Fibroblast of lung (primary cell): Measurements from ENCODE around the gene NFIC. TPM values are rescaled to one million over a fixed set of nuclear protein-coding genes. Genes with fewer than 3 reads are reported as not detected.

Experiments used
- DNase-seq, 2 donors: peaks; one replicate each; pipeline versions ENCODE4 v3.0.0 to v3.0.0-alpha.2; 2010; ENCODE audit warnings: low read depth in 2 of 2
- H2AFZ ChIP-seq: 2 replicates; pipeline ENCODE4 v1.5.1; 2012; ENCODE audit warnings: low read length, control low read depth, inconsistent platforms
- H3K27ac ChIP-seq: 2 replicates; pipeline ENCODE4 v1.5.1; 2011; ENCODE audit warnings: low read length, control low read depth; ENCODE audit not compliant: insufficient read depth
- H3K27me3 ChIP-seq: 2 replicates; pipeline ENCODE4 v1.5.1; 2011; ENCODE audit warnings: mild to moderate bottlenecking, low read length; ENCODE audit not compliant: control insufficient read depth, insufficient read depth
- H3K36me3 ChIP-seq: 2 replicates; pipeline ENCODE4 v1.5.1; 2011; ENCODE audit warnings: low read length; ENCODE audit not compliant: control insufficient read depth, insufficient read depth
- H3K4me1 ChIP-seq: 2 replicates; pipeline ENCODE4 v1.5.1; 2011; ENCODE audit warnings: low read length; ENCODE audit not compliant: control insufficient read depth, insufficient read depth; ENCODE audit errors: extremely low read depth
- H3K4me2 ChIP-seq: 2 replicates; pipeline ENCODE4 v1.5.1; 2011; ENCODE audit warnings: low read length, control low read depth; ENCODE audit not compliant: insufficient read depth; ENCODE audit errors: extremely low read depth
- H3K4me3 ChIP-seq, 4 experiments: fragments of 200-600 bp in 1 of 4; sonication (generic) in 1 of 4; replicated peaks in 1 of 4; 2 replicates each; pipeline ENCODE4 v1.5.1; 2011 to 2016; ENCODE audit warnings: low read length in 4 of 4, low read depth in 3 of 4, mild to moderate bottlenecking in 3 of 4, control low read depth in 2 of 4, inconsistent platforms in 1 of 4, mixed read lengths in 1 of 4; ENCODE audit not compliant: insufficient read depth in 1 of 4; ENCODE audit errors: control extremely low read depth in 1 of 4
- H3K79me2 ChIP-seq: 2 replicates; pipeline ENCODE4 v1.5.1; 2012; ENCODE audit warnings: mild to moderate bottlenecking, low read length, inconsistent platforms; ENCODE audit not compliant: control insufficient read depth, insufficient read depth
- H3K9ac ChIP-seq: 2 replicates; pipeline ENCODE4 v1.5.1; 2011; ENCODE audit warnings: mild to moderate bottlenecking, low read length, control low read depth; ENCODE audit not compliant: insufficient read depth
- H3K9me3 ChIP-seq: 2 replicates; pipeline ENCODE4 v1.5.1; 2012; ENCODE audit warnings: low read depth, low read length; ENCODE audit not compliant: control insufficient read depth, insufficient read depth
- H4K20me1 ChIP-seq: 2 replicates; pipeline ENCODE4 v1.5.1; 2011; ENCODE audit warnings: low read length; ENCODE audit not compliant: control insufficient read depth, insufficient read depth; ENCODE audit errors: extremely low read depth
- CTCF ChIP-seq, 2 donors: IDR thresholded peaks in 1 of 2; conservative IDR thresholded peaks in 1 of 2; 1 replicate in 1 of 2; 2 replicates in 1 of 2; pipeline ENCODE4 v1.5.1; 2011 to 2012; ENCODE audit warnings: low read length in 2 of 2, control low read depth in 1 of 2, inconsistent platforms in 1 of 2, low read depth in 1 of 2, mild to moderate bottlenecking in 1 of 2
- EZH2 ChIP-seq: IDR thresholded peaks from 2 replicates; pipeline ENCODE4 v1.5.1; 2012; ENCODE audit warnings: low read length, control low read depth, mild to moderate bottlenecking; ENCODE audit errors: missing control alignments
- polyA plus RNA-seq, 2 donors: library from polyadenylated mRNA; depleted of rRNA in 1 of 2; stranded (reverse) in 1 of 2; unstranded in 1 of 2; fragments of >200 nt; gene quantifications; 2 replicates each; pipeline ENCODE4 v1.2.1, GENCODE V29; 2011 to 2012; ENCODE audit warnings: missing spikeins in 1 of 2
- total RNA-seq: library from RNA; depleted of rRNA; stranded (reverse); fragments of >200 nt; gene quantifications from 2 replicates; pipeline ENCODE4 v1.2.1, GENCODE V29; 2014

NFIC gene
- total and polyA plus RNA-seq, 2 donors (not counting 1 experiment from before 2014, with no cell fraction given) = 7.9 to 66.4 TPM

GRCh38 chr19:3492131-3492839, 125.9 kb downstream of the NFIC start:
- Histone ChIP-seq H3K9ac (no peak overlapping the region), H3K4me1 (no peaks in the 10 kb centered on the region), H3K36me3 (peaks cover 17% of the 10 kb centered on the region), H3K79me2 (peaks cover under 1% of the 10 kb centered on the region), H3K27me3 (no peaks in the 10 kb centered on the region), H3K9me3 (no peaks in the 10 kb centered on the region), H3K4me3 (no peak overlapping the region), H3K27ac (no peak overlapping the region), H2AFZ (no peak overlapping the region), H3K4me2 (no peak overlapping the region), H4K20me1 (no peaks in the 10 kb centered on the region)
- TF ChIP-seq CTCF (conservative IDR thresholded peaks at IDR 0.05 in 1 of 2, IDR thresholded peaks at IDR 0.05 in 1 of 2; ENCODE audit: low read depth in 1 of 2, low read length in 2 of 2) = no peak
- TF ChIP-seq EZH2 = no peak
- DNase-seq = no peak

- Histone ChIP-seq H3K36me3 (peaks cover 21% of the 10 kb centered on the region), H3K4me3 (no peak overlapping the region), H3K27ac (no peak overlapping the region), H3K4me1 (no peaks in the 10 kb centered on the region), H2AFZ (no peak overlapping the region), H4K20me1 (no peaks in the 10 kb centered on the region), H3K4me2 (no peak overlapping the region), H3K79me2 (peaks cover 3% of the 10 kb centered on the region), H3K27me3 (no peaks in the 10 kb centered on the region), H3K9ac (no peak overlapping the region), H3K9me3 (no peaks in the 10 kb centered on the region)
- TF ChIP-seq EZH2 (no peak), CTCF (conservative IDR thresholded peaks at IDR 0.05 in 1 of 2, IDR thresholded peaks at IDR 0.05 in 1 of 2; ENCODE audit: low read depth in 1 of 2, low read length in 2 of 2) (no peak)
- no peak for DNase-seq
These were observed 126.5 kb downstream of the NFIC start for GRCh38 chr19:3492919-3493318.

GRCh38 chr19:3493651-3494050, 127.3 kb downstream of the NFIC start:
- TF ChIP-seq CTCF (conservative IDR thresholded peaks at IDR 0.05 in 1 of 2, IDR thresholded peaks at IDR 0.05 in 1 of 2; ENCODE audit: low read depth in 1 of 2, low read length in 2 of 2) (no peak), EZH2 (no peak)
- no peak for DNase-seq
- H3K4me3 ChIP-seq = no peak overlapping the region
- H3K9me3 ChIP-seq = no peaks in the 10 kb centered on the region
- no peak overlapping the region for H3K27ac ChIP-seq
- no peaks in the 10 kb centered on the region for H3K27me3 ChIP-seq
- H3K9ac ChIP-seq = no peak overlapping the region
- peaks cover 4% of the 10 kb centered on the region for H3K79me2 ChIP-seq
- no peaks in the 10 kb centered on the region for H4K20me1 ChIP-seq
- no peak overlapping the region for H2AFZ ChIP-seq
- peaks cover 21% of the 10 kb centered on the region for H3K36me3 ChIP-seq
- H3K4me2 ChIP-seq = no peak overlapping the region
- no peaks in the 10 kb centered on the region for H3K4me1 ChIP-seq
